WTC11 (cell line): ENCODE data around the gene HVCN1. TPM values are rescaled to one million over a fixed set of nuclear protein-coding genes. Genes with fewer than 3 reads are reported as not detected.

Experiments used
- ATAC-seq: fragments of 200-7000 bp; cut with Tn5 transposase; 2 replicates; pipeline ENCODE4 v1.10.0; 2021; ENCODE audit warnings: mild to moderate bottlenecking, moderate library complexity
- CTCF ChIA-PET: fragments of 300-600 bp; sonication (Branson Sonifier 250); formaldehyde crosslinking; loops from one replicate; lab custom pipeline; 2021; ENCODE audit warnings: antibody characterized with exemption; lab: Charles Lee
- POLR2A ChIA-PET: fragments of 350-600 bp; sonication (Branson Sonifier 250); formaldehyde crosslinking; loops from one replicate; lab custom pipeline; 2021; ENCODE audit warnings: antibody characterized with exemption; lab: Charles Lee
- DNase-seq: peaks from one replicate; pipeline ENCODE4 v3.0.0; 2021; ENCODE audit warnings: low spot score
- H3K27ac Mint-ChIP-seq: 2 replicates; pipeline ENCODE4 v1.8.0; 2021; ENCODE audit warnings: mixed read lengths
- H3K27me3 Mint-ChIP-seq: 2 replicates; pipeline ENCODE4 v1.8.0; 2021; ENCODE audit warnings: low read depth, mild to moderate bottlenecking, moderate library complexity, mixed read lengths
- H3K36me3 Mint-ChIP-seq: 2 replicates; pipeline ENCODE4 v1.8.0; 2021; ENCODE audit warnings: mixed read lengths
- H3K4me1 Mint-ChIP-seq: 2 replicates; pipeline ENCODE4 v1.8.0; 2022; ENCODE audit warnings: mixed read lengths
- H3K4me3 Mint-ChIP-seq: 2 replicates; pipeline ENCODE4 v1.8.0; 2021; ENCODE audit warnings: mild to moderate bottlenecking, moderate library complexity, mixed read lengths
- H3K9me3 Mint-ChIP-seq: 2 replicates; pipeline ENCODE4 v1.8.0; 2021; ENCODE audit warnings: mixed read lengths
- ATF1 ChIP-seq: sonication (generic); formaldehyde crosslinking; IDR thresholded peaks from 2 replicates; pipeline ENCODE4 v1.8.1; 2023; ENCODE audit warnings: mild to moderate bottlenecking, moderate library complexity, missing genetic modification reagents
- GABPB1 ChIP-seq: sonication (generic); formaldehyde crosslinking; IDR thresholded peaks from 2 replicates; pipeline ENCODE4 v1.8.1; 2023; ENCODE audit warnings: mild to moderate bottlenecking, missing genetic modification reagents
- KAT7 ChIP-seq: sonication (generic); formaldehyde crosslinking; IDR thresholded peaks from 2 replicates; pipeline ENCODE4 v1.8.1; 2023; ENCODE audit warnings: missing genetic modification reagents, mild to moderate bottlenecking, borderline replicate concordance
- NFE2L1 ChIP-seq: sonication (generic); formaldehyde crosslinking; IDR thresholded peaks from 2 replicates; pipeline ENCODE4 v1.8.1; 2023; ENCODE audit warnings: missing genetic modification reagents
- OVOL2 ChIP-seq: fragments of 250-450 bp; sonication (Bioruptor Pico); IDR thresholded peaks from 2 replicates; pipeline ENCODE4 v1.9.0; 2021; ENCODE audit warnings: mild to moderate bottlenecking, borderline replicate concordance
- ZNF219 ChIP-seq: sonication (generic); formaldehyde crosslinking; IDR thresholded peaks from 2 replicates; pipeline ENCODE4 v1.8.0; 2023; ENCODE audit warnings: missing genetic modification reagents, mild to moderate bottlenecking, borderline replicate concordance
- total RNA-seq: library from RNA; stranded (reverse); gene quantifications from 3 replicates; pipeline ENCODE4 v1.2.3, GENCODE V29; 2021
- TF ChIP-seq, protein P1 (sequence below): sonication (generic); formaldehyde crosslinking; conservative IDR thresholded peaks from 2 replicates; pipeline ENCODE4 v1.8.1; 2023; ENCODE audit warnings: mild to moderate bottlenecking, low read depth, missing genetic modification reagents, moderate library complexity
- TF ChIP-seq, protein P2 (sequence below): sonication (generic); formaldehyde crosslinking; IDR thresholded peaks from 2 replicates; pipeline ENCODE4 v1.8.0; 2022; ENCODE audit warnings: missing genetic modification reagents
- TF ChIP-seq, protein P3 (sequence below): sonication (generic); formaldehyde crosslinking; IDR thresholded peaks from 2 replicates; pipeline ENCODE4 v1.8.1; 2022; ENCODE audit warnings: low read depth, mild to moderate bottlenecking, moderate library complexity, missing genetic modification reagents, borderline replicate concordance
- TF ChIP-seq, protein P4 (sequence below): fragments of 200-600 bp; IDR thresholded peaks from 2 replicates; pipeline ENCODE4 v1.8.0; 2022; ENCODE audit warnings: antibody characterized with exemption
- TF ChIP-seq, protein P5 (sequence below): sonication (generic); formaldehyde crosslinking; IDR thresholded peaks from 2 replicates; pipeline ENCODE4 v1.8.1; 2022; ENCODE audit warnings: mild to moderate bottlenecking, missing genetic modification reagents, moderate library complexity, borderline replicate concordance
- TF ChIP-seq, protein P6 (sequence below): sonication (generic); formaldehyde crosslinking; IDR thresholded peaks from 2 replicates; pipeline ENCODE4 v1.8.1; 2023; ENCODE audit warnings: mild to moderate bottlenecking, missing genetic modification reagents, moderate library complexity

HVCN1 gene
- total RNA-seq, 1 experiment from 2014 or later, result 5.7 TPM

DNA sequence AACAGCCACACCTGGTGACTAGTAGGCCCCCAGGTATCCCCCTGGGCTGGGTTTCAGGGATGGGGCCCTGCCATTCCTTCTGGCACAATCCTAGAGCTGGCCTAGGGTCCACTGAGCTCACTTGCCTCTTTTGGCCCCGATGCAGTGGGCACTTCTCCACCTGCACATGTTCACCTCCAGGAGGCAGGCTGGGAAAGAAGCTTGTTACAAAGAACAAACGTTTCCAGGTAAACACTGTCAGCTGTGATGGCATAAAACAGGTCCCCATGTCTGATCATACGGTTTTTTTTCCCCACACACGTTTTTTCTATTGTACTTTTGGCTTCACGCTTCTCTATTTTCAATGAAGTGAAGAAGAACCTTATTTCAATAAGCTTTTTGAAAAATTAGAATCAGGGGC is 15.8 kb upstream of the HVCN1 start (continued):
- TF ChIP-seq, protein P1, sequence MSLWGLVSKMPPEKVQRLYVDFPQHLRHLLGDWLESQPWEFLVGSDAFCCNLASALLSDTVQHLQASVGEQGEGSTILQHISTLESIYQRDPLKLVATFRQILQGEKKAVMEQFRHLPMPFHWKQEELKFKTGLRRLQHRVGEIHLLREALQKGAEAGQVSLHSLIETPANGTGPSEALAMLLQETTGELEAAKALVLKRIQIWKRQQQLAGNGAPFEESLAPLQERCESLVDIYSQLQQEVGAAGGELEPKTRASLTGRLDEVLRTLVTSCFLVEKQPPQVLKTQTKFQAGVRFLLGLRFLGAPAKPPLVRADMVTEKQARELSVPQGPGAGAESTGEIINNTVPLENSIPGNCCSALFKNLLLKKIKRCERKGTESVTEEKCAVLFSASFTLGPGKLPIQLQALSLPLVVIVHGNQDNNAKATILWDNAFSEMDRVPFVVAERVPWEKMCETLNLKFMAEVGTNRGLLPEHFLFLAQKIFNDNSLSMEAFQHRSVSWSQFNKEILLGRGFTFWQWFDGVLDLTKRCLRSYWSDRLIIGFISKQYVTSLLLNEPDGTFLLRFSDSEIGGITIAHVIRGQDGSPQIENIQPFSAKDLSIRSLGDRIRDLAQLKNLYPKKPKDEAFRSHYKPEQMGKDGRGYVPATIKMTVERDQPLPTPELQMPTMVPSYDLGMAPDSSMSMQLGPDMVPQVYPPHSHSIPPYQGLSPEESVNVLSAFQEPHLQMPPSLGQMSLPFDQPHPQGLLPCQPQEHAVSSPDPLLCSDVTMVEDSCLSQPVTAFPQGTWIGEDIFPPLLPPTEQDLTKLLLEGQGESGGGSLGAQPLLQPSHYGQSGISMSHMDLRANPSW, result no peak
- TF ChIP-seq, protein P2, sequence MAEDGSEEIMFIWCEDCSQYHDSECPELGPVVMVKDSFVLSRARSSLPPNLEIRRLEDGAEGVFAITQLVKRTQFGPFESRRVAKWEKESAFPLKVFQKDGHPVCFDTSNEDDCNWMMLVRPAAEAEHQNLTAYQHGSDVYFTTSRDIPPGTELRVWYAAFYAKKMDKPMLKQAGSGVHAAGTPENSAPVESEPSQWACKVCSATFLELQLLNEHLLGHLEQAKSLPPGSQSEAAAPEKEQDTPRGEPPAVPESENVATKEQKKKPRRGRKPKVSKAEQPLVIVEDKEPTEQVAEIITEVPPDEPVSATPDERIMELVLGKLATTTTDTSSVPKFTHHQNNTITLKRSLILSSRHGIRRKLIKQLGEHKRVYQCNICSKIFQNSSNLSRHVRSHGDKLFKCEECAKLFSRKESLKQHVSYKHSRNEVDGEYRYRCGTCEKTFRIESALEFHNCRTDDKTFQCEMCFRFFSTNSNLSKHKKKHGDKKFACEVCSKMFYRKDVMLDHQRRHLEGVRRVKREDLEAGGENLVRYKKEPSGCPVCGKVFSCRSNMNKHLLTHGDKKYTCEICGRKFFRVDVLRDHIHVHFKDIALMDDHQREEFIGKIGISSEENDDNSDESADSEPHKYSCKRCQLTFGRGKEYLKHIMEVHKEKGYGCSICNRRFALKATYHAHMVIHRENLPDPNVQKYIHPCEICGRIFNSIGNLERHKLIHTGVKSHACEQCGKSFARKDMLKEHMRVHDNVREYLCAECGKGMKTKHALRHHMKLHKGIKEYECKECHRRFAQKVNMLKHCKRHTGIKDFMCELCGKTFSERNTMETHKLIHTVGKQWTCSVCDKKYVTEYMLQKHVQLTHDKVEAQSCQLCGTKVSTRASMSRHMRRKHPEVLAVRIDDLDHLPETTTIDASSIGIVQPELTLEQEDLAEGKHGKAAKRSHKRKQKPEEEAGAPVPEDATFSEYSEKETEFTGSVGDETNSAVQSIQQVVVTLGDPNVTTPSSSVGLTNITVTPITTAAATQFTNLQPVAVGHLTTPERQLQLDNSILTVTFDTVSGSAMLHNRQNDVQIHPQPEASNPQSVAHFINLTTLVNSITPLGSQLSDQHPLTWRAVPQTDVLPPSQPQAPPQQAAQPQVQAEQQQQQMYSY (CRISPR knock-in tag), result no peak
- TF ChIP-seq, protein P3, sequence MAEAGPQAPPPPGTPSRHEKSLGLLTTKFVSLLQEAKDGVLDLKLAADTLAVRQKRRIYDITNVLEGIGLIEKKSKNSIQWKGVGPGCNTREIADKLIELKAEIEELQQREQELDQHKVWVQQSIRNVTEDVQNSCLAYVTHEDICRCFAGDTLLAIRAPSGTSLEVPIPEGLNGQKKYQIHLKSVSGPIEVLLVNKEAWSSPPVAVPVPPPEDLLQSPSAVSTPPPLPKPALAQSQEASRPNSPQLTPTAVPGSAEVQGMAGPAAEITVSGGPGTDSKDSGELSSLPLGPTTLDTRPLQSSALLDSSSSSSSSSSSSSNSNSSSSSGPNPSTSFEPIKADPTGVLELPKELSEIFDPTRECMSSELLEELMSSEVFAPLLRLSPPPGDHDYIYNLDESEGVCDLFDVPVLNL (CRISPR knock-in tag), result no peak
- no peak for TF ChIP-seq OVOL2 (CRISPR knock-in tag)
- no peak for TF ChIP-seq KAT7 (CRISPR knock-in tag)
- TF ChIP-seq, protein P4, sequence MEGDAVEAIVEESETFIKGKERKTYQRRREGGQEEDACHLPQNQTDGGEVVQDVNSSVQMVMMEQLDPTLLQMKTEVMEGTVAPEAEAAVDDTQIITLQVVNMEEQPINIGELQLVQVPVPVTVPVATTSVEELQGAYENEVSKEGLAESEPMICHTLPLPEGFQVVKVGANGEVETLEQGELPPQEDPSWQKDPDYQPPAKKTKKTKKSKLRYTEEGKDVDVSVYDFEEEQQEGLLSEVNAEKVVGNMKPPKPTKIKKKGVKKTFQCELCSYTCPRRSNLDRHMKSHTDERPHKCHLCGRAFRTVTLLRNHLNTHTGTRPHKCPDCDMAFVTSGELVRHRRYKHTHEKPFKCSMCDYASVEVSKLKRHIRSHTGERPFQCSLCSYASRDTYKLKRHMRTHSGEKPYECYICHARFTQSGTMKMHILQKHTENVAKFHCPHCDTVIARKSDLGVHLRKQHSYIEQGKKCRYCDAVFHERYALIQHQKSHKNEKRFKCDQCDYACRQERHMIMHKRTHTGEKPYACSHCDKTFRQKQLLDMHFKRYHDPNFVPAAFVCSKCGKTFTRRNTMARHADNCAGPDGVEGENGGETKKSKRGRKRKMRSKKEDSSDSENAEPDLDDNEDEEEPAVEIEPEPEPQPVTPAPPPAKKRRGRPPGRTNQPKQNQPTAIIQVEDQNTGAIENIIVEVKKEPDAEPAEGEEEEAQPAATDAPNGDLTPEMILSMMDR, result no peak

DNA sequence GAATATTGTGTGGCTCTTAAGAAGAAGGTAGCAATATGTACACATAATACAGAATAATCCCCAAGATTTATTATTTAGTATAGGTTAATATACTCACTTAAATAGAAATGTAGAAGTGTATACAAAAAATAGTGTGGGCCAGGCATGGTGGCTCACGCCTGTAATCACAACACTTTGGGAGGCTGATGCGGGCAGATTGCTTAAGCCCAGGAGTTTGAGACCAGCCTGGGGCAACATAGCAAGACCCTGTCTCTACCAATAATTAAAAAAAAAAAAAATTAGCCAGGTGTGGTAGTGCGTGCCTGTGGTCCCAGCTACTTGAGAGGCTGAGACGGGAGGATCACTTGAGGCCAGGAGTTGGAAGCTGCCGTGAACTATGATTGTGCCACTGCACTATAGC is 15.3 kb upstream of the HVCN1 start:
- Mint-ChIP-seq H3K4me1 (0 out of 2 replicates have a peak, but pooled peaks cover 4% of the 10 kb centered on the region), H3K27me3 (no peaks in the 10 kb centered on the region; the same call in 1 of the 2 replicates), H3K27ac (no peak overlapping the region), H3K4me3 (no peak overlapping the region), H3K36me3 (no peaks in the 10 kb centered on the region), H3K9me3 (no peaks in the 10 kb centered on the region)
- TF ChIP-seq ZNF219 (no peak), NFE2L1 (no peak), GABPB1 (CRISPR knock-in tag) (no peak), ATF1 (CRISPR knock-in tag) (no peak)
- TF ChIP-seq, protein P5, sequence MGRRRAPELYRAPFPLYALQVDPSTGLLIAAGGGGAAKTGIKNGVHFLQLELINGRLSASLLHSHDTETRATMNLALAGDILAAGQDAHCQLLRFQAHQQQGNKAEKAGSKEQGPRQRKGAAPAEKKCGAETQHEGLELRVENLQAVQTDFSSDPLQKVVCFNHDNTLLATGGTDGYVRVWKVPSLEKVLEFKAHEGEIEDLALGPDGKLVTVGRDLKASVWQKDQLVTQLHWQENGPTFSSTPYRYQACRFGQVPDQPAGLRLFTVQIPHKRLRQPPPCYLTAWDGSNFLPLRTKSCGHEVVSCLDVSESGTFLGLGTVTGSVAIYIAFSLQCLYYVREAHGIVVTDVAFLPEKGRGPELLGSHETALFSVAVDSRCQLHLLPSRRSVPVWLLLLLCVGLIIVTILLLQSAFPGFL (CRISPR knock-in tag), result no peak
- TF ChIP-seq, protein P6, sequence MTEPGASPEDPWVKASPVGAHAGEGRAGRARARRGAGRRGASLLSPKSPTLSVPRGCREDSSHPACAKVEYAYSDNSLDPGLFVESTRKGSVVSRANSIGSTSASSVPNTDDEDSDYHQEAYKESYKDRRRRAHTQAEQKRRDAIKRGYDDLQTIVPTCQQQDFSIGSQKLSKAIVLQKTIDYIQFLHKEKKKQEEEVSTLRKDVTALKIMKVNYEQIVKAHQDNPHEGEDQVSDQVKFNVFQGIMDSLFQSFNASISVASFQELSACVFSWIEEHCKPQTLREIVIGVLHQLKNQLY (CRISPR knock-in tag), result no peak
- TF ChIP-seq, protein P3 (CRISPR knock-in tag), result no peak
- ChIA-PET CTCF (interaction anchor here (0.5 to 1.3 kb wide), 21 partner anchors 9 to 254 kb away, joined by 3 to 23 read pairs (median 4); partner anchors contain the start of genes ARPC3 and FAM216A), POLR2A (no interaction called here)
- no peak for DNase-seq
- no peak for ATAC-seq
